Fibroblast of skin of scalp (primary cell): ENCODE measurements around the gene CHD2.

Source experiments
- DNase-seq: peaks from one replicate; pipeline ENCODE4 v3.0.0-alpha.2; 2013

Gene CHD2

GRCh38 chr15:92962914-92963313 is 62.8 kb downstream of the CHD2 start:
- no peak for DNase-seq

- no peak for DNase-seq
These were observed 63.7 kb downstream of the CHD2 start for GRCh38 chr15:92963794-92964193.

DNA sequence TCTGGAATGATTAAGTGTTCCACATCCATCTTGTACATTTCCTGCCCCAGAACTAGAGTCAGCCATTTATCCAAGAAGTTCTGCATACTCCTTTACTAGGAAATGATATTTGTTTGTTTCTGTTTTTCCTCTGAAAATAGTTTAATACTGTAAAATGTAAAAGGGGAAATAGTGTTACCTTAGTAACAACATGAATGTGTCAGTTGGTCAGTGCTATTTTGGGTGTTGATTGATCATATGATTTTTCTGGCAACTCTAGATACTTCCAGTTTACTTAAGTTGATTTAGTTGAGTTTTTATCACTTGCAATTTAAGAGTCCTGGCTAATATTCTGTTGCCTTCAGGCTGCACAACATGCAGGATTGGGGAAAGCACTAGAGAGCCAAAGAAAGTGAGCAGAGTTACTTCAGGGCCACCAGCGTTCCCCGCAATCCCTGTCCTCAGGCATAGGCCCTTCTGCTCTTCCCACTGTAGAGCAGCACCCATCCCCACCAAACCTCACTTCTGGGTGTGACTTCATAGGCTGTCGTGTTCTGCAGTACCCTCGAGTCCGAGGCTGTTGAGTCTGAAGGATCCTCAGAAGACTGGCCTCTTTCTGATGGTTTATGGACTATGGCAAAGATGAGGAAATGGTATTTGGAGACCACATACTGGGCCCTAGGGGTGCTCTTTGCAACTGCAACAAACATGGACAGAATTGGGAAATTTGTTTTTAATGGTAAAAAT is 69.0 kb downstream of the CHD2 start:
- DNase-seq: peak; percentile 8

- peak; percentile 33 for DNase-seq
These were observed 70.5 kb downstream of the CHD2 start for GRCh38 chr15:92970656-92971055.

- DNase-seq: no peak
These were observed 71.0 kb downstream of the CHD2 start for GRCh38 chr15:92971081-92971480.

DNA sequence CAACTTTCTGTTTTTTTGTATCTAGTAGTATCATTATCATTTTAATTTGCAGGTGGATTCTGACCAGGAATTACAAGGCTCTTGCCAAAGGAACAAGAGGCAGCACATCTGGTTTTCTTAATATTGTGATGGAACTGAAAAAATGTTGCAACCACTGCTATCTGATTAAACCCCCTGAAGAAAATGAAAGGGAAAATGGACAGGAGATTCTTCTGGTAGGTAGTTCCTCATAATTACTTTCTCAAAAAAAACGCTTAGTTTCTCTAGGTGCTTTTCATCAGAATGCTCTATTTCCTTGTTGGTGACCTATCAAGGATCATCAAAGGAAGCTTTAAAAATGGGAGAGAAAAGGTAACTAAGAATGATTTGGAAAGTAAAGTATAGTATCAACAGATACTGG is 71.6 kb downstream of the CHD2 start:
- no peak for DNase-seq

GRCh38 chr15:92974183-92974915 is 74.2 kb downstream of the CHD2 start:
- no peak for DNase-seq

- no peak for DNase-seq
These were observed 79.0 kb downstream of the CHD2 start for GRCh38 chr15:92979011-92979701.

- no peak for DNase-seq
These were observed 81.2 kb downstream of the CHD2 start for GRCh38 chr15:92981333-92981732.

- DNase-seq: no peak
These were observed 84.0 kb downstream of the CHD2 start for GRCh38 chr15:92984161-92984560.

GRCh38 chr15:92989470-92989869 is 89.3 kb downstream of the CHD2 start:
- no peak for DNase-seq

GRCh38 chr15:92990031-92990430 is 89.9 kb downstream of the CHD2 start:
- DNase-seq: no peak

- no peak for DNase-seq
These were observed 92.6 kb downstream of the CHD2 start for GRCh38 chr15:92992720-92993119.

GRCh38 chr15:92997821-92998220 is 97.7 kb downstream of the CHD2 start:
- no peak for DNase-seq

DNA sequence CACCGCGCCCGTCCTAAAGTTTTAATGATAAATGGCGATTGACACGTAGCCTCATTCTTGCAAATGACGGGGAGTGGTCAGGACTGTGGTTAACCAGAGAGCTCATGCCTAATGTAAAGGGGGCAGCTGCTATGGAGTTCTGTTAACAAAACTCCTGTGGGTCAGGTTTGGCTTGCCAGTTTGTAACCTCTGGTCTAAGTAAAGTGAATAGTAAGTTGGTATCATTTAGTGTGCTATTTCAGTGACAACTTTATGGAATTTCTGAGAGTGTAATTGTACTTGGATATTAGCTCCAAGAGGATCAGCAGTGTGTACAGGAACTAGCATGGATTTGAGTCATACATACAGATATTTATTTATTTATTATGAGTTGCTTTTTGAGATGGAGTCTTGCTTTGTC is 101.0 kb downstream of the CHD2 start:
- no peak for DNase-seq

DNA sequence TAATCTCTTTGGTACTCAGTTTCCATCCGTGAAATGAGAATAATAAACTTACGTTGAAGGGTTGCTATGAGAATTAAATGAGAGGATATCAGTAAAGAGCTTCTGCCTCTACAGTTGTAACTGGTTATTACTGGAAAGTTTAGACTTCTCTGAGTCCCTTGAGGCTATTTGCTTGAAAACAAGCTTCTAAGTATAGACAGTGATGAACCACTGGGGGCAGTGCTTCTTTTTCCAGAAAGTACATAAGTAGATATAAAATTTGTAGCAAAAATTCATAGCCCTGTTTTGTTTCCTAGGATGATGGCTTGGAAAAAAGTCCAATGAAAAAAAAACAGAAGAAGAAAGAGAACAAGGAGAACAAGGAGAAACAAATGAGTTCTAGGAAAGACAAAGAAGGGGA is 101.8 kb downstream of the CHD2 start:
- no peak for DNase-seq

DNA sequence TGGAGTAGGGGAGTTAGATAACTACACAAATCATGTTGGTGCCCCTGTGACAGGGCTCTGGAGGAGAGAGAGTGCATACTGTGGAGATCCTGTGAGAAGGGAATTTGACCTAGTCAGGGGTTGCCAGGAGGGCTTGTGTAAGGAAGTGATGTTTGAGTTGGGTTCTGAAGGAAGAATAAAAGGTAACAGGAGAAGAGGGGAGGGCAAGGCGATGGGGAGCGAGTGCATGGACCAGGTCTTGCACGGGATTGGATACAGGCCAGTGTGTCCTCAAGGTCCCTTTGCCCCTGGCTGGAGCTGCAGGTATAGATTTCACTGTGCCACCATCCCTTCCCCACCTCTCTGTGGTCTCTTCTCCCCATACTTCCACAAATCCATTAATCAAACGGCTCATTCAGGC is 105.0 kb downstream of the CHD2 start:
- no peak for DNase-seq

DNA sequence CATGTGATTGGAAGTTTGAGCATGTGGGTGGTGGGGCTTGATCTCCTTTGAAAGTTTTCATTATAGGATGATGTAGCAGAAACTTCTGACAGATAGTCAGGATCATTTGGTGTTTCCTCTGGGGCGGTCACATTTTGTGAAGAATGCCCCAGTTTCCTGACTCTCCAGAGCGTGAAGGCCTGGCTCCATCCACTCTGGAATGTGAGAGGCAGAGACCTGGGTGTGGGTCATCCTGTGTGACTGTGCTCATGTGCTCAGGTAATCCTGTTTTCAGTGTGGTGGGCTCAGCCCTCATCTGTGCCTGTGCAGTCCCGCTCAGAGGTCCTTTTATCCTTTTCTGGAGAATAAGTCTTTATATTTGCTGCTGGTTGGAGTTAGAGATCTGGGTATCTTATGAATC is 107.9 kb downstream of the CHD2 start:
- DNase-seq: no peak

- no peak for DNase-seq
These were observed 112.7 kb downstream of the CHD2 start for GRCh38 chr15:93012786-93013185.

DNA sequence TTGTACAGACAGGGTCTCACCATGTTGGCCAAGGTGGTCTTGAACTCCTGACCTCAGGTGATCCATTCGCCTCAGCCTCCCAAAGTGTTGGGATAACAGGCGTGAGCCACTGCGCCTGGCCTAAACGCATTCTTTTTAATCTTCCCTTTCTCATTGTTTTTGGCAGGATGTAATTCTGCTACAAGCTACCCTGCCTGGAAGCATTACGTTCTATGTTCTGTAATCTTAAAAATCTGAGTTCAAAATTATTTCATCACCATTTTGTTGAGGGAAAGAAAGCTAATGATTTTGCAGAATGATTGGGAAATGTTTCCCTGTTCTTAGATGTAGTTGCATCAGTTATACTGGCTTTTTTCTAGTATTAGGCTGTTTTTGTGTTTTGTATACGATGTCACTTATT is 117.4 kb downstream of the CHD2 start:
- DNase-seq: no peak

DNA sequence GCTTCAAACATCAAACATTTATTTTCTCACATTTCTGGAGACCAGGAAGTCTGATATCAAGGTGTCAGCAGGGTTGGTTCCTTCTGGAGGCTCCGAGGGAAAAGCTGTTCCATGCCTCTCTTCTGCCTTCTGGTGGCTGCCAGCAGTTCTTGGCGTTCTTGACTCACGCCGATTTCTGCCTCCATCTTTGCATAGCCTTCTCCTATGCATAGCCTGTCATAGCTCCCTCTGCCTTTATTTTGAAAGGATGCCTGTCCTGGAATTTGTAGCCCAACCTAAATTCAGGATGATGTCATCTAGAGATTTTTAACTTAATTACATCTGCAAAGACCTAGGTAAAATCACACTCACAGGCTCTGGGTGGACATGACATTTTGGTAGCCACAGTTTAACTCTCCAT is 118.5 kb downstream of the CHD2 start:
- DNase-seq: peak; percentile 43

DNA sequence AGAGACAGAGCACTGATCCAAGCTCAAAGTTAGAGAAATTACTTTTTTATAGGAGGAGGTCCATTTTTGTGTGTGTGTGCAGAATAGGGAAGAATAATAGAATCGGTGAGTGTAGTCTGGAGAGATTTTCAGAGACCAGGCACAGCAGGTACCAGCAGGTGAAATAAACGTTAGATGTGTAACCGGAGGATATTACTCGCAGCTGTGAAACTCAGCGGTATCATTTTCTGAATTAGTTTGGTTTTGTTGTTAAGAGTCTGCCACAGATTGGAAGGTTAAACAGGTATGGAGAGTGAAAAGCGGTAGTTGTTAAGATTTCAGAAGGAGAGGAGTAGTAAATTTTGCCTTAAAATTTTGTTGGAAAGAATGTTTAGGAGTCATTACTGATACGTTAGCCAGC is 119.0 kb downstream of the CHD2 start:
- DNase-seq: no peak

GRCh38 chr15:93019971-93020370 is 119.8 kb downstream of the CHD2 start:
- no peak for DNase-seq
